HepG2 (cell line): ENCODE measurements around the gene TMEM121. TPM values are rescaled to one million over a fixed set of nuclear protein-coding genes. Genes with fewer than 3 reads are reported as not detected.

Experiments
- ATF7-NPFF ChIP-seq: sonication (generic); formaldehyde crosslinking; IDR thresholded peaks from 2 replicates; pipeline ENCODE4 v1.8.1; 2023; ENCODE audit warnings: mild to moderate bottlenecking, low read depth, missing genetic modification reagents, moderate library complexity
- CCAR2 ChIP-seq: fragments of 200-400 bp; formaldehyde crosslinking; optimal IDR thresholded peaks from 2 replicates; pipeline ENCODE3; 2018; ENCODE audit warnings: low read depth, mild to moderate bottlenecking, low read length, moderate library complexity
- EP300 ChIP-seq, 3 experiments: sonication (generic) in 1 of 3; formaldehyde crosslinking in 1 of 3; IDR thresholded peaks; 2 replicates each; pipeline versions ENCODE4 v1.5.1 to v1.6.1; 2011 to 2020; ENCODE audit warnings: low read depth in 2 of 3, low read length in 2 of 3, borderline replicate concordance in 1 of 3, improper control_type of control experiment in 1 of 3, mild to moderate bottlenecking in 1 of 3, missing genetic modification reagents in 1 of 3, moderate library complexity in 1 of 3
- FOXM1 ChIP-seq: sonication (generic); formaldehyde crosslinking; IDR thresholded peaks from 2 replicates; pipeline ENCODE4 v1.5.0; 2020; ENCODE audit warnings: missing genetic modification reagents
- GATAD1 ChIP-seq: IDR thresholded peaks from 2 replicates; pipeline ENCODE4 v1.6.1; 2016; ENCODE audit warnings: missing genetic modification reagents, missing compliant biosample characterization
- IRF2 ChIP-seq: IDR thresholded peaks from 2 replicates; pipeline ENCODE4 v1.6.1; 2018; ENCODE audit warnings: missing genetic modification reagents, missing compliant biosample characterization
- KDM1A ChIP-seq: IDR thresholded peaks from 2 replicates; pipeline ENCODE4 v1.6.1; 2016; ENCODE audit warnings: missing compliant biosample characterization
- KDM2A ChIP-seq: sonication (generic); formaldehyde crosslinking; IDR thresholded peaks from 2 replicates; pipeline ENCODE4 v1.4.0; 2020; ENCODE audit warnings: low read depth, missing genetic modification reagents, borderline replicate concordance
- KLF13 ChIP-seq: sonication (generic); formaldehyde crosslinking; IDR thresholded peaks from 2 replicates; pipeline ENCODE4 v1.4.0; 2020; ENCODE audit warnings: mild to moderate bottlenecking, missing genetic modification reagents
- MAF1 ChIP-seq: sonication (generic); formaldehyde crosslinking; IDR thresholded peaks from 2 replicates; pipeline ENCODE4 v1.5.0; 2020; ENCODE audit warnings: missing genetic modification reagents, borderline replicate concordance
- MAZ ChIP-seq, 2 experiments: sonication (generic) in 1 of 2; formaldehyde crosslinking in 1 of 2; IDR thresholded peaks; 2 replicates each; pipeline versions ENCODE4 v1.5.0 to v1.6.1; 2012 to 2020; ENCODE audit warnings: low read depth in 2 of 2, mild to moderate bottlenecking in 2 of 2, borderline replicate concordance in 1 of 2, improper control_type of control experiment in 1 of 2, low read length in 1 of 2, missing genetic modification reagents in 1 of 2, moderate library complexity in 1 of 2
- MXI1 ChIP-seq: IDR thresholded peaks from 3 replicates; pipeline ENCODE4 v1.6.1; 2012; ENCODE audit warnings: low read depth, low read length, inconsistent platforms, borderline replicate concordance
- NRL ChIP-seq: sonication (generic); formaldehyde crosslinking; IDR thresholded peaks from 2 replicates; pipeline ENCODE4 v1.5.0; 2020; ENCODE audit warnings: missing genetic modification reagents, mild to moderate bottlenecking, moderate library complexity, borderline replicate concordance
- PHF8 ChIP-seq: sonication (generic); formaldehyde crosslinking; IDR thresholded peaks from 2 replicates; pipeline ENCODE4 v1.5.0; 2020; ENCODE audit warnings: missing genetic modification reagents
- RXRA ChIP-seq: sonication (generic); formaldehyde crosslinking; IDR thresholded peaks from 2 replicates; pipeline ENCODE4 v1.5.1; 2020; ENCODE audit warnings: missing genetic modification reagents
- SMC3 ChIP-seq: IDR thresholded peaks from 2 replicates; pipeline ENCODE4 v1.6.1; 2011; ENCODE audit warnings: low read length, improper control_type of control experiment
- SNRNP70 ChIP-seq: fragments of 200-400 bp; formaldehyde crosslinking; IDR thresholded peaks from 2 replicates; pipeline ENCODE4 v1.6.1; 2017; ENCODE audit warnings: mild to moderate bottlenecking, low read depth, low read length, moderate library complexity
- ZNF225 ChIP-seq: sonication (generic); formaldehyde crosslinking; IDR thresholded peaks from 2 replicates; pipeline ENCODE4 v1.4.0; 2020; ENCODE audit warnings: mild to moderate bottlenecking, missing genetic modification reagents
- ZNF644 ChIP-seq: IDR thresholded peaks from 2 replicates; pipeline ENCODE4 v1.6.1; 2016; ENCODE audit warnings: low read depth
- ZNF670 ChIP-seq: sonication (generic); formaldehyde crosslinking; IDR thresholded peaks from 2 replicates; pipeline ENCODE4 v1.8.0; 2022; ENCODE audit warnings: mild to moderate bottlenecking, missing genetic modification reagents, borderline replicate concordance
- ZNF747 ChIP-seq: sonication (generic); formaldehyde crosslinking; IDR thresholded peaks from 2 replicates; pipeline ENCODE4 v1.8.1; 2023; ENCODE audit warnings: missing genetic modification reagents, mild to moderate bottlenecking, borderline replicate concordance
- ZSCAN12 ChIP-seq: sonication (generic); formaldehyde crosslinking; IDR thresholded peaks from 2 replicates; pipeline ENCODE4 v1.9.0; 2021; ENCODE audit warnings: mild to moderate bottlenecking, missing genetic modification reagents
- ZSCAN22 ChIP-seq: sonication (generic); formaldehyde crosslinking; IDR thresholded peaks from 2 replicates; pipeline ENCODE4 v1.4.0; 2020; ENCODE audit warnings: mild to moderate bottlenecking, missing genetic modification reagents
- ZSCAN30 ChIP-seq: sonication (generic); formaldehyde crosslinking; IDR thresholded peaks from 2 replicates; pipeline ENCODE4 v1.5.0; 2020; ENCODE audit warnings: mild to moderate bottlenecking, missing genetic modification reagents
- polyA plus RNA-seq, 8 experiments: library from polyadenylated mRNA; depleted of rRNA in 3 of 8; stranded (reverse) in 7 of 8; unstranded in 1 of 8; fragments of >200 nt; fragmentation: Illumina TruSeq in 4 of 8; extraction: Trizol in 4 of 8; gene quantifications; 2 replicates each; pipeline versions ENCODE4 v1.2.1 to v1.2.3, GENCODE V29; 2011 to 2016; ENCODE audit warnings: low read depth in 4 of 8, missing spikeins in 1 of 8, mixed read lengths in 1 of 8; ENCODE audit not compliant: insufficient read depth in 1 of 8
- total RNA-seq, 5 experiments: library from RNA; depleted of rRNA; stranded (reverse); fragments of >200 nt; fragmentation: Illumina TruSeq; extraction: Trizol; gene quantifications; 2 replicates each; pipeline ENCODE4 v1.2.3, GENCODE V29; 2016; ENCODE audit warnings: low read depth in 1 of 5
- TF ChIP-seq, protein P1 (sequence below): sonication (generic); formaldehyde crosslinking; IDR thresholded peaks from 2 replicates; pipeline ENCODE4 v1.5.1; 2020; ENCODE audit warnings: mild to moderate bottlenecking, moderate library complexity, missing genetic modification reagents
- TF ChIP-seq, protein P2 (sequence below): sonication (generic); formaldehyde crosslinking; IDR thresholded peaks from 2 replicates; pipeline ENCODE4 v1.4.0; 2020; ENCODE audit warnings: low read depth, mild to moderate bottlenecking, missing genetic modification reagents

The TMEM121 gene
- total and polyA plus RNA-seq, 2 of the 13 experiments (the other 11 are each of a cell fraction or from before 2014, with no cell fraction given), result 6.6 to 19.0 TPM

DNA sequence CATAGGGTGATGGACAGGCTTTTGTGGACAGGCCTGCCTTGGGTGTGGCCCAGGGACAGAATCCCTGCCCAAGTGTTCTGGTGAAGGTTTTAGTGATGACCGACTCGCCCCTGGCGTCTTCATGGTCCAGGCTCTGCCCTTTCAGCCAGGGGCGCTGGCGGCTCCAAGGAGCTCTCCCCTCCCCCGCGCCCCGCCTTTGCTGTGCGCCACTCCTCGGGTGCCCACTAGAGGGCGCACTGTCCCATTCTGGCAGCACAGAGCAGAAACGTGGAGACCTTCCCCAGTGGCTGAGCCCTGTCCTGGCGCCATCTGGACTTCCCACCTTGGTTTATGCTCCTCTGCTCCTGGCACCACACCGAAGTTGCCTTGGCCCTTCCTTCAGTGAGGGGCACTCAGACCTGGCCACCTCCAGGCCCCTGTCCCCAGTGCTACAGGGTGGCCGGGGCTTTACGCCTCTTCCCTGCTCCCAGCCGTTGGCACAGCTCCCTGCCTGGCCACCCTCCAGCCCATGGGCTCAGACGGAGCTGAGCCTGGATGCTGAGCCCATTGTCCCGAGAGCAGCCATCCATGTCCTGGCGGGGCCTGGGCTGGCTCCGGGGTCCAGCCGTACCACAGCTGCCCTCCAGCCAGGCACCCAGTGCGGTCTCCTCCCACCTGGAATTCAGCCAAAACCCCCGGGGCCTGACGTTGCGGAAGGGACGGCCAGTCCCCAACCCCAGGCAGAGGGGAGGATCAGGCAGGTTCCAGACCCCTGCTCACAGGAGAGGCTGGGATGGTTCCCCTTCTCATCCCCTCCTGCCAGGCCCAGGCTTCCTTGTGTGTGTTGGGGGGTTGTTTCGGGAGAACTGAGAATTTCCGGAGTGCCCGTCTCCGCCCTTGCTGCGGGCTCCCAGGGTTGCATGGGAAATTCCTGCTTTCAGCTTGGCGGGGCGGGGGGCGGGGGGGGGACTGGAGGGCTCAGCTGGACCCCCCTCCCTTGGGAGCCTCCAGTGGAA is 45.3 kb upstream of the TMEM121 start (continued):
- TF ChIP-seq, protein P1, sequence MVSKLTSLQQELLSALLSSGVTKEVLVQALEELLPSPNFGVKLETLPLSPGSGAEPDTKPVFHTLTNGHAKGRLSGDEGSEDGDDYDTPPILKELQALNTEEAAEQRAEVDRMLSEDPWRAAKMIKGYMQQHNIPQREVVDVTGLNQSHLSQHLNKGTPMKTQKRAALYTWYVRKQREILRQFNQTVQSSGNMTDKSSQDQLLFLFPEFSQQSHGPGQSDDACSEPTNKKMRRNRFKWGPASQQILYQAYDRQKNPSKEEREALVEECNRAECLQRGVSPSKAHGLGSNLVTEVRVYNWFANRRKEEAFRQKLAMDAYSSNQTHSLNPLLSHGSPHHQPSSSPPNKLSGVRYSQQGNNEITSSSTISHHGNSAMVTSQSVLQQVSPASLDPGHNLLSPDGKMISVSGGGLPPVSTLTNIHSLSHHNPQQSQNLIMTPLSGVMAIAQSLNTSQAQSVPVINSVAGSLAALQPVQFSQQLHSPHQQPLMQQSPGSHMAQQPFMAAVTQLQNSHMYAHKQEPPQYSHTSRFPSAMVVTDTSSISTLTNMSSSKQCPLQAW, result peak; percentile 85
- TF ChIP-seq ZSCAN30 (CRISPR knock-in tag) (no peak), NRL (0 out of 2 replicates have a peak, but pooled peaks have one; percentile 73), KLF13 (CRISPR knock-in tag) (peak; percentile 49; the same call in 1 of the 2 replicates), ZSCAN12 (CRISPR knock-in tag) (no peak), FOXM1 (CRISPR knock-in tag) (no peak), PHF8 (CRISPR knock-in tag) (0 out of 2 replicates have a peak, but pooled peaks have one; percentile 18), CCAR2 (peak; percentile 55), SMC3 (peak; percentile 55; the same call in 1 of the 2 replicates), EP300 (IDR thresholded peaks at IDR 0.05; ENCODE audit: low read depth in 2 of 2, low read length in 2 of 2) (no peak), EP300 (CRISPR knock-in tag; IDR thresholded peaks at IDR 0.05; ENCODE audit: borderline replicate concordance) (no peak; the same call in 1 of the 2 replicates), ZNF670 (0 out of 2 replicates have a peak, but pooled peaks have one; percentile 57), SNRNP70 (no peak), MXI1 (peak; percentile 77; the same call in 1 of the 3 replicates), KDM1A (CRISPR knock-in tag) (no peak), IRF2 (CRISPR knock-in tag) (peak; percentile 63; the same call in 1 of the 2 replicates), ZSCAN22 (CRISPR knock-in tag) (no peak), ATF7-NPFF (no peak), ZNF644 (CRISPR knock-in tag) (peak; percentile 51; the same call in 1 of the 2 replicates), MAF1 (CRISPR knock-in tag) (no peak), GATAD1 (CRISPR knock-in tag) (peak; percentile 64; the same call in 1 of the 2 replicates), ZNF225 (CRISPR knock-in tag) (peak; percentile 49; the same call in 1 of the 2 replicates), MAZ (IDR thresholded peaks at IDR 0.05; ENCODE audit: borderline replicate concordance, low read depth, low read length) (peak; percentile 74; the same call in 1 of the 2 replicates), MAZ (CRISPR knock-in tag; IDR thresholded peaks at IDR 0.05; ENCODE audit: low read depth) (peak; percentile 86), KDM2A (peak; percentile 74; the same call in 1 of the 2 replicates), ZNF747 (0 out of 2 replicates have a peak, but pooled peaks have one; percentile 43), RXRA (peak; percentile 59; the same call in 1 of the 2 replicates)
- TF ChIP-seq, protein P2, sequence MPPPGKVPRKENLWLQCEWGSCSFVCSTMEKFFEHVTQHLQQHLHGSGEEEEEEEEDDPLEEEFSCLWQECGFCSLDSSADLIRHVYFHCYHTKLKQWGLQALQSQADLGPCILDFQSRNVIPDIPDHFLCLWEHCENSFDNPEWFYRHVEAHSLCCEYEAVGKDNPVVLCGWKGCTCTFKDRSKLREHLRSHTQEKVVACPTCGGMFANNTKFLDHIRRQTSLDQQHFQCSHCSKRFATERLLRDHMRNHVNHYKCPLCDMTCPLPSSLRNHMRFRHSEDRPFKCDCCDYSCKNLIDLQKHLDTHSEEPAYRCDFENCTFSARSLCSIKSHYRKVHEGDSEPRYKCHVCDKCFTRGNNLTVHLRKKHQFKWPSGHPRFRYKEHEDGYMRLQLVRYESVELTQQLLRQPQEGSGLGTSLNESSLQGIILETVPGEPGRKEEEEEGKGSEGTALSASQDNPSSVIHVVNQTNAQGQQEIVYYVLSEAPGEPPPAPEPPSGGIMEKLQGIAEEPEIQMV, result 0 out of 2 replicates have a peak, but pooled peaks have one; percentile 40
